ENCODE measurements around the gene KCNQ1.

KCNQ1 gene

DNA sequence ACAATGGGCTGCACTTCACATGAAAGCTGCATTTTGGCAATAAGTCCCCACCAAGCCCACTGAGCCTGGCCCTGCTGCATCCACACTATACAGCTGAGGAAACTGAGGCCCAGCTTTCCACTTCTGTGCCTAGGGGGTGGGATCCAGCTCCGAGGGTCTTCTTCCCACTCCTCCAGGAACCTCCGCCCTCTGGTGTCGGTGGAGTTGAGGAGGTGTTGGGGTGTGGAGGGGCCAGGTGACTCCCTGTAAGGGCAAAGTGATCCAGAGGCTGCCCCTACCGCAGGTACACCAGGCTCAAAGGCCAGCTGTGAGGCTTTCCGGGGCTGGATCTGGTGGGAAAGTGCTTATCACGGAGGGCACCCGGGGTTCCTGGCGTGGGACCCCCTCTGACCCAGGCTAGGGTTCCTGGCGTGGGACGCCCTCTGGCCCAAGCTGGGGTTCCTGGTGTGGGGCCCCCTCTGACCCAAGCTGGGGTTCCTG, 125.0 kb downstream of the KCNQ1 start:
- DNase-seq (ENCODE audit: low read depth): no peak

DNA sequence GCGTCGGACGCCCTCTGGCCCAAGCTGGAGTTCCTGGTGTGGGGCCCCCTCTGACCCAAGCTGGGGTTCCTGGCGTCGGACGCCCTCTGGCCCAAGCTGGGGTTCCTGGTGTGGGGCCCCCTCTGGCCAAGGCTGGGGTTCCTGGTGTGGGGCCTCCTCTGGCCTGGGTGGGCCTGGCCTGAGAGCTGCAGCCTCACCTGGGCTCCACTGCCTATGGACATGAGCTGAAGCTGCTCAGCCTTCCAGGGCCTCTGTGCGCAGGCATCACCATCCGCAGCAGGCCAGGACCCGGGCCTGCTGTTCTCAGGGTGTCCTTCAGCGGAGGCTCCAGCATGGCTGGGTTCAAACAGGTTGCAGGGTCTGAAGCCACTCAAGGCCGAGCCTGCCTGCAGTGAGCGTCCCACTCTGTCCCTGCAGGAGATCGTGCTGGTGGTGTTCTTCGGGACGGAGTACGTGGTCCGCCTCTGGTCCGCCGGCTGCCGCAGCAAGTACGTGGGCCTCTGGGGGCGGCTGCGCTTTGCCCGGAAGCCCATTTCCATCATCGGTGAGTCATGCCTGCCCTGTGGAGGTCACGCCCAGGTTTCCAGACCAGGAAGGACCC, 125.5 kb downstream of the KCNQ1 start:
- no peak for DNase-seq (ENCODE audit: low read depth)

DNA sequence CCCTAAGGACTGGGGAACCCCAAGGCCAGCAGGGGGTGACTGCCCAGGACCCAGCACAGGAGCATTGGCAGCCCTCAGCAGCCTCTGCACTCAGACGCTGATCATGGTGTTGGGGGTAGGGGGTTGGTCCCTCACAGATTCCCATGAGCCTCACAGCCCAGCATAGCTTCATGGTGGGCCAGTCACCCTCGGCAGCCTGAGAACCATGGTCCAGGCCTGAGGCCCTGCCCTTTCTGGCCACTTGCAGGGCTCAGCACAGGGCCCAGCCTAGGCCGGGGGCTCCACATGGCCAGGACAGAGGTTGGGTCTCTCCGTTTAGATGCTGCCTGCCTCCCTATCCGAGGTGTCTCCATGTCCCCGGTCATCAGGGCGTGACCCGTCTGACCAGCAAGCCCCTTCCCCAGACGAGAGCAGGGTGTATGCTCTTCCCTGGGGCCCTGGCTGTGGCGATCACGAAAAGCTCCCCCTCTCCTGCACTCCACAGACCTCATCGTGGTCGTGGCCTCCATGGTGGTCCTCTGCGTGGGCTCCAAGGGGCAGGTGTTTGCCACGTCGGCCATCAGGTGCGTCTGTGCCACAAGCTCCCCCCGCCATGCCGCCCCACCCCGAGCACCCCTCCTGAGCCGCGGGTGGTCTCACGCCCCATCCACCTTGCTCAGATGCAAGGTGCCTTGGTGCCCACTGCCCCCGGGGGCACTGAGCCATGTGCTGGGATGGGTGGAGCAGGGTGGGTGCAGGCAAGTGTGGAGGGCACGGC, 126.2 kb downstream of the KCNQ1 start:
- DNase-seq (ENCODE audit: low read depth): no peak

DNA sequence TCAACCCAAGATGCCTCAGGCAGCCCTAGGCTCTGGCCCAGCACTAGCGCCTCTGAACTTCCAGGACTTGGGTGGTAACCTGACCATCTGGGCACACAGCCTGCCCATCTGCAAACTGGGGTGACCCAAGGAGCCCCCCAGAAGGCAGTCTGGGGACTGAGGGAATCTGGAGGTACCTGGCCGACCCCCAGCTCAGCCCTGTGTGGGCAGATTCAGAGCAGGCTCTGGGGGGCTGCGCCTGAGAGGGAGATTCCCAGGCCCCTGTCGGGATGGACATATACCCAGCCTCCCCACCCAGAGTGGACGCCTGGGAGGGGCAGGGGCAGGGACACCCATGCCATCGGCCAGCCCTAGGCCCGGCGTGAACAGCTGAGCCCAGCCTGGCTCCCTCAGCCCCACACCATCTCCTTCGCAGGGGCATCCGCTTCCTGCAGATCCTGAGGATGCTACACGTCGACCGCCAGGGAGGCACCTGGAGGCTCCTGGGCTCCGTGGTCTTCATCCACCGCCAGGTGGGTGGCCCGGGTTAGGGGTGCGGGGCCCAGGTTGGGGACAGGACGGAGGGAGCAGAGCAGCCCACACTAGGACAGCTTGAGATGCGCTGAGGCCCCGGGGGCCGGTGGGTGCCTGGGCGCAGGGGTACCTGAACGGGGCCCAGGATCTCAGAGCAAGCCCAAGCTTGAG, 126.9 kb downstream of the KCNQ1 start:
- DNase-seq (ENCODE audit: low read depth): no peak

DNA sequence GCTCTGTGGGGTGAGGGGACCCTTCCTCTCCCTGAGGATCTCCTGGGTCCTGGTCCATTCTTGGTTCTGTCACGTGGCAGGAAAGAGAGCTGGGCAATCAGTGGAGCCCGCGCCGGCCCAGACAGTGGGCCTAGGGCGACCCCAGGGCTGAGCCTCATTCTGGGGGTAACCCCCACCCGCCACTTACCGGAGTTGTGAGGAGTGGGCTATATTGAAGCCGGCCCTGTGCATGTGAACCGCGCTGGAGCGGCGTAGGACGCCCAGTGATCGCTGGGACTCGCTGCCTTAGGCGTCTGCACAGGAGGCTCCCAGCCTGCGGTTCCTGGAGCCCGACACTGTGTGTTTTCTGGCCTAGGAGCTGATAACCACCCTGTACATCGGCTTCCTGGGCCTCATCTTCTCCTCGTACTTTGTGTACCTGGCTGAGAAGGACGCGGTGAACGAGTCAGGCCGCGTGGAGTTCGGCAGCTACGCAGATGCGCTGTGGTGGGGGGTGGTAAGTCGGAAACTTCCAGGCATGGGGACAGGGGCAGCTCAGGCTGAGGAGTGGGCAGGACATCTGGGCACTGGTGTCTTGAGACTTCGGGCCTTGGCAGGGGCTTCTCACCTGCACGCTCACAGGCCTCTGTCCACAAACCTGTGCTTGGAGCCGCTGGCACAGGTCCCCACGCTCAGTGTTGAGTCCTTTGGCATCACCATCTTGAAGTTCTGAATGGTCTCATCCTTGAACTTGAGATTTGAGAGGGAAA, 127.9 kb downstream of the KCNQ1 start:
- no peak for DNase-seq (ENCODE audit: low read depth)

DNA sequence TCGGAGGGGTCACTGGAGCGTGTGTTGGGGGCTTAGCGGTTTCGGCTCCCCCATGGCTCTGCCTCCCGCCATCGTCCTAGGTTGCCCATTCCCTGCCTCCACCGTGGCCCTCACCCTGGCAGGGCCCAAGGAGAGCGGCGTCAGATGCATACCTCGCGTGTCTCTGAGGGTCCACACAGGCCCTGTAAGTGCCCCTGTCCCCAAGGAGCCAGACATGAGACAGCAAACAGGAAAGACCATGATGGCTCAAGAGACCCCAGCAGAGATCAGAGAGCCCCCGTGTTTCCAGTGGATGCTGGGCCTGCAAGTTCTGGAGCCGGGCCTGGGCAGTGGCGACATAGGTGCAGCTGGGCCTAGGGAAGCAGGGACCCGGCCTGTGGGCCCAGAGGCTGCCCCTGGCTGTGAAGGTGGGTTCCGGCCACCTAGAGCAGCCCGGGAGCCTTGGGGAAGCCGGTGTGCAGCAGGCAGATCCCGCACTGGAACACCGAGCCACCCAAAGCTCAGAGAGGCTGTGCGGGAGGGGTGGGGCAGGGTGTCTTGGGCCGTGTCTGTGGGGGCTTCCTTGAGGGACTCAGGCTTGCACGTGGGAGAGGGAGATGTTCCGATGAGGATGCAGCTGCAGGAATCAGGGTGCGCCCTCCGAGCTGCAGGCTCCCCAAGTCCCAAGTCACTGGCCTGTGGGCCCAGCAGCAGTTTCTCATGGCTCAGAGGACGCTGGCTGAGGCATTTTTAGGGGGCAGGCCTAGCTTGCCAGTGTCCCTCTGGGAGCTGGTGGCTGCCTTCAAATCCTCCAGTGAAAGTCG, 128.6 kb downstream of the KCNQ1 start:
- DNase-seq (ENCODE audit: low read depth): no peak

DNA sequence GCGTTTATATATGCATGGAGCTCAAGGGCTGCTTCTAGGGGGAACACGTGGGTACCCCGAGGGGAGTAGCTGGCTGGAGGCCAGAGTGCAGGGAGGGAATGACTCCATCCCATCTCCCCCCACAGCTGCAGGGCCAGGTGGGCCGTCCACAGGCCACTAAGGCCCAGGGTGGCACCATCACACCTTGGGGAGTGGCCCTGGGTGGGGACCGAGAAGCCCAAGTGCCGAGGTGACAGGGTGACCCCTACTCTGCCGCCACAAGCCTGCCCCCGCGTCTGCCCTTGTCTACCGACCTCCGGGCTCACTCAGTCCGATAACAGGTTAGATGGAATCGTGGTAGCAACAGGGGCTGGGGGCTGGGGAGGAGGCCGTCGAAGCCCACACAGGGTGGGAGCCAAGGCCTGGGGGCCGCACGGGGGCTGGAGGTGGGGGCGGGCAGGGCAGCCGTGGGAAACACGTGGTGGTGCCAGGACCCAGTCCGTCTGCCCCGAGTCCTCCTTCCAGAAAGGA, 129.3 kb downstream of the KCNQ1 start:
- no peak for DNase-seq (ENCODE audit: low read depth)

DNA sequence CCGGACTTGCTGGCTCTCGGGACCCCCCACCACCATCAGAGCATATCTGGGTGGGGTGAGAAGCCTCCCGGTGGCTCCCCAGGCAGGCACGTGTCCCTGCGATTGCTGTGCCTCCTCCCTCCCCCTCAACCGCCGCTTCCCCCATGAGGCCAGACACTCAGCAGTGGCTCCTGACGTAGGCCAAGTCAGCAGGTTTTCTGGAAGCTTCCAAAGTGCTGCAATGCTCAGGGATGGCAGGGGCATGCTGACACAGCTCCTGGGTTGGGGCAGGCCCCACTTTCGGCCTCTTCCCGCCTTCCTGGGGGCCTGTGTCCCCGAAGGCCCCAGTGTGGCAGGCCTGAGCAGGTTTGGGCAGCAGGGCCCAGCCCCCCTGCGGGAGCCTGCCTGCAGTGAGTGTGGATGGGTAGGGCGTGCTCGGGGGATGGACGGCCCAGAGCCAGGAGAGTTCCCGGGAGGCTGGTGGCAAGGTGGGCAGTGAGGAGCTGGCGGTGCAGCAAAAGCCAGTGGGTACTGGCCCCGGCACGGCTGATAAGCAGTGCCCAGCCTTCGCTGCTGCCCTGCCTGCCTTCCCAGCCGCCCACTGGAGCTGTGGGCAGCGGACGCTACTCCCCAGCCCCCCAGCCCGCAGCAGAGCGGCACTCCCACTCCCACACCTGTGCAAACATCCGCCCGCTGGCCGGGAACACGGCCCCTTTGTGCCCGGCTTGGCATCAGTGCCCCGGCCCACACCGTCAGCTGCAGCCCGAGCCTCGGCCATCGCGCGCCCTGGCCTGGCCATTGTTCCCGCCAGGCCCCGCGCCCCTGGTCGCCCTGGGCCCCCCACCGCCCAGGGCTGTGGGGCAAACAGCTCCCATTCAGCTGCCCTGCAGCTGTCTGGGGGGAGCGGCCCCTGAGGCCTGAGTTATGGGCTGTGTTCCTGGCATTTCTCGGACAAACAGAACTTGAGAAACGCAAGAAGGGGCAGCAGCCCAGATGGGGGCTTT, 130.0 kb downstream of the KCNQ1 start:
- no peak for DNase-seq (ENCODE audit: low read depth)

DNA sequence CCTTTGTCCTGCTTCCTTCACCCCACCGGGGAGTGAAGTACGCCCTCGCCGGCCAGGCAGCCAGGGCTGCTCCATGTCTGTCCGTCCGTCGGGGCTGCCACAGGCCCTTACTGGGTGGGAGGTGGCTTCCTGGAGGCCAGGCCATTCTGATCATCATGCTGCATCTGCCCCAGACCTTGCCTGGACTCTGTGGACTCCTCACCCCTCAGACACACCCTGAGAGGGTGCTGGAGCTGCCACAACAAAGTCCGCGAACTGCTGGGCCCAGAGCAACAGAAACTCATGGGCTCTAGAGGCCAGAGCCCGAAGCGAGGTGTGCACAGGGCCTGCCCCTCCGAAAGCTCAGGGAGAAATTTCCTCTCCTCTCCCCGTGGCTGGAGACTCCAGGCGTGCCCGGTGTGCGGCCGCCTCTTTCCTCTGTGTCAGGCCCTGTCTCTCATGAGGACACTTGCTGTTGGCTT, 130.8 kb downstream of the KCNQ1 start:
- no peak for DNase-seq (ENCODE audit: low read depth)

DNA sequence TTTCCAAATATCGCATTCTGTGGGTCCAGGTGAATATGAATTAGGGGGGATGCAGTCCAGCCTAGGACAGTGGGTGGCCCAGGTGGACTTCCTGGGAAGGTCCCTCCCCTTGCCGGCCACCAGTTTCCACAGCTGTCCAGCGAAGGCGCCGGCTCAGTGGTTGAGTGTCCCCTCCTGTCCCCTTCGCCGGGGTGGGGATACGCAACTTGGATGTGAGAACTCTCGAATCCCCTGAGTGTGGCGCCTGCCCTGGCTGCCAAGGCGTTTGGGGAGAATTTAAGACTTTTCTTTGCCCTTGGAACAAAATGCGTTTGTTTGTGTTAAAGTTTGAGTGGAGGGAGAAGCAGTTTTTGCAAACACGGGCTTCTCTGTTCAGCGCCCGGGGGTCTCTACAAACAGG, 131.3 kb downstream of the KCNQ1 start:
- DNase-seq (ENCODE audit: low read depth): no peak

DNA sequence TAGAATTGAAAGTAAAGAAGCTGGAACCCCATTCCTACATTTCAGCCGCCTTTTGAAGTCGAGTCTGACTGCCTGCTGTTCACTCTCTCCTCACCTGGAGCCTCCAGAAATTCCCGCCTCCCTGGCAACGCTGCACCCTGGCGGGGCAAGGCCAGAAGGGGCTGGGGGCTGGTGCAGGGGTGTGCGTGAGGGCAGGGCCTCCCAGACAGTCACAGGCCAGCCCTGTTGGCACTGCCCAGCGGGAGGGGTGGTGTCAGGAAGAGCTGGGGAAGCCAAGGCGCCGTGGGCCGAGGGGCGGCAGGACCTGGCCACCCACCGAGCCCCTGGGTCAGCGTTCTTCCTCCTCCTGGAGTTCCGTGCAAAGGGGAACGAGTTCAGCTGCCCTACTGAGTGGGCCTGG, 131.7 kb downstream of the KCNQ1 start:
- DNase-seq (ENCODE audit: low read depth): no peak

DNA sequence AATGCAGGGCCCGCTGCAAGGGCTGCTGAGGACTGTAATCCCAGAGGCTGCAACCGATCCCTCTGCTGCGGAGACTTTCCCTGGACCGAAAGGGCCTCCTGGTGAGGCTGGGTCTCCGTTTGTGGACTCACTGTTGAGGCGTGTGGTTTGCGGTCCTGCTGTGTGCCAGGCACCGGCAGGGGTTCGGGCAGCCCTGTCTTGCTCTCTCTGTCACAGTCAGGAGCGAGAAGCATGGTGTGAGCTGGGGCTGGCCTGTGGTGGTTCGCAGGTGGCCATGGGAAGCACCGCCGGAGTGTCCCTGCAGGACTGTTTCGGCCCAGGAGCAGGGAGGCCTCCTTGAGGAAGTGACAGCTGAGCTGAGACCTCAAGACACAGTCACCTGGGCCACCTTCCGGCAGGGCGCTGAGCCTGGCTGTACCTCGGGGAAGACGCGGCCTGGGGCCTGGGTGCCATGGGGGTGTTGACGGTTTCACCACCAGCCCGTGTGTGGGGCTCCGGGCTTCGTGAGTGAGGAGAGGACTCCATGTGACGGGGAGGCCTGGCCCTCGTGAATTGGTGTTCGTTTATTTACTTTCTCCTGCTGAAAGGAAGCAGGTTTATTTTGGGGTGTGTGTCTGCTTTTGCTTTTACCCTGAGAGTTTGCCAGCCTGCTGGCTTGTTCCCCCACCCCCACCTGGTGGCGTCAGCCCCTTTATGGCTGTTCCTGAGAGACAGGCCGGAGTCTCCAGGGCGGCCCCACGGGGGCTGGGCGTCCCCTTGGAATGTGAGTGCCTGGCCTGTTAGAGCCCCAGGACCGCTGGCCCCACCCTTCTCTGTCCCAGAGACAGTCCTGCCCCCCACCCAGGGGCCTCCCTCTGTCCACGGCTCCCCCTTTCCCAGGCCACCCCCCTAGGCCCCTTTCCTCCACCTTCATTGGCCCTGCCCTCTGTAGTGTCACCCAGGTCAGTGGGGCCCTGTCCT, 132.5 kb downstream of the KCNQ1 start:
- no peak for DNase-seq (ENCODE audit: low read depth)

DNA sequence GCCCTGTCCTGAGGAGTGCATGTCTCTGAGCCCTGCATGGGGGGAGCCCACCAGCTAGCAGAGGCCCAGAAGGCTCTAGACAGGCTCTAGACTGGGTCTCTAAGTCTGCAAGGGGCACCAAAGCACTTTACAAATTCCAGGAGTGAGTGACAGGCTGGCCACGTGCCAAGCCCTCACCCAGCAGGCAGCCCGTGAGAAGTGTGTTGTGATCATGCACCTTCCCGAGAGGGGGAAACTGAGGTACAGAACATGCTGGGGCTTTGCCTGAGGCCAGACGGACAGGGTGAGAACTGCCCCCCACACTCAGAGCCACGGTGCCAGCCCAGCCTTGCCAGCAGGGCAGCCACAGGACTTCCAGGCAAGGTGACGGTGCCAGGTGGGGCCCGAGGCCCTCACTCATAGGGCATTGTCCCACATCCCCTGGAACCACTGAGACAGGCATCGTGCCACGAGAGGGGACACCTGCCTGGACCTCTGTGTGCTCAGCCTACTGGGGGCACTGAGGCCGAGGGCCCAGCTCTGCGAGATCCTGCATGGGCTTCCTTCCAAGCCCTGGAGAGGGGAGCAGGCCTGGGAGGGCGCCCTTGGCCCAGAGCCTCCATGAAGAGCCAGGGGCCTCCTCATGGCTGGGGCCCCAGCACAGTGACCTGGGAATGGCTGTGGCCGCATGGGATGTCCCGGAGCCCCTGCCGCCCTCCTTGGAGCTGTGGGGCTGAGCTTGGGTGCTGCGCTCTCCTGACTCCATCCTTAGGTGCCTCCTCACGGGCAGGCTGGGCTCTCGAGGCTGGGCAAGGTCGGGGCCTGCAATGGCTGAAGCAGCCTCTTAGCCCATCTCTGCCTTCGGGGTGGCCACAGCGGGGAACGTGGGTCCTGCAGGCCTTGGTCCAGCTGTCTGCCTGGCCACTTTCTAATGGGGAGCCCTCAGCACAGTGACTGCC, 133.5 kb downstream of the KCNQ1 start:
- no peak for DNase-seq (ENCODE audit: low read depth)

DNA sequence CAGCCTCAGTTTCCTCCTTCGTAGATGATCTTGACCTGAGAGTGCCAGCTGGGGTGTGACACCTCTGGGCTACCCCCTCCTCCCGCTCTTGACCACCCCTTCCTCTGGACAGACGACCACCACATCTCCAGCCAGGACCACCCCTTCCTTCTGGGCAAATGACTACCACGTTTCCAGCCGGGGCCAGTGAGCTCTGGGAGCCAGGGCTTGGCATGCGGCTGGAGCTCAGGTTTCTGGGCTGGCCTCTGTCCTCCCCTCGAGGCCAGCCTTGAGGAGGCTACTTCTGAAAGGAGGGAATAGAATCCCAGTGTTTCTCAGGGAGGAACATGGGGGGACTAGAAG, 134.1 kb downstream of the KCNQ1 start:
- DNase-seq (ENCODE audit: low read depth): no peak

DNA sequence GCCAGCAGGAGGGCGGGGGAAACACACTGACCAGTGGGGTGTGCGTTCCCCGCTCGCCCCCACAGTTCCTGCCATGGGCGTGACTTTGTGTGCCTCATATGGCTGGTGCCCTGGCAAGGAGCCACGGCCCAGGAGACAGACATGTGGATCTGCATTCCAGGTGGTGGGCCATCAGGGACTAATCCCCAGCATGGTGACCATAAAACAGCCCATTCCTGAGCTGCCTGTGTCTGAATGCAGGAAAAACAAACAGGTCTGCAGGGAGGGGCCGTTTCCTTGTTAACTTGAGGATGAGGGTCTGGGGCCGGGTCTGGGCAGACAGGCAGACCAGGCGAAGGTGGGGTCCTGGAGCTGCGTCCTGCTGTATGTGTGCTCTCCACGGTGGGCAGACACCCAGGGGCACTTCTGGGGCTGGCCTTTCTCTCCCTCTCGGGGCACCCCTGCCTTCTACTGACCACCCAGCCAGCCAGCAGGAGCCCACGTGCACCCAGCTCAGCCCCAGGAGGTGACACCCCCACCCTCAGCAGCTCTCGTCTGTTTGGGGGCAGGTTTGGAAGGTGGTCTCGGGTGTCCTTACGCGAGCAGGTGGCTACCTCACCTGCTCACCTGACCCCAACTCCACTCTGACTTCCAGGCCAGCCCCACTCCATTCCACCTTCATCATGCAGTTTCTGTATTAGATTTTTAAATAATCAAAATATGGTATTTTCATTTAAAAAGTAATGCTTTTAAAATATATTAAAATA, 134.7 kb downstream of the KCNQ1 start:
- DNase-seq (ENCODE audit: low read depth): no peak

DNA sequence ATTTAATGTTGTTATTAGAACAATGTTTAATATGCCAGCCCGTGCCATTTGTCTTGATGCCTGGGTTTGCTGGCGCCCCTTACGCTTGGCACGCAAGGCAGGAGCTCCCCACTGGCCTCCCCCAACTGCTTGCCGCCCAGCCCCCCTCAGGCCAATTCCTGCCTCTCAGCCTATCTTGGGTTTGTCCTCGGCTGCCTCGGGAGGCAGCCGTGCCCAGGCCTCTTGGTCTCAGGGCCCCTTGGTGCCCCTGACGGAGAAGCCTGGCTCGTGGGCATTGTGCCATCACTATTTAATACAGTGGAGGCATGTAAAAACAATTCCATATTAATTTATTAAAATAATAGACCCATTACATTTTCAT, 135.2 kb downstream of the KCNQ1 start:
- DNase-seq (ENCODE audit: low read depth): no peak

DNA sequence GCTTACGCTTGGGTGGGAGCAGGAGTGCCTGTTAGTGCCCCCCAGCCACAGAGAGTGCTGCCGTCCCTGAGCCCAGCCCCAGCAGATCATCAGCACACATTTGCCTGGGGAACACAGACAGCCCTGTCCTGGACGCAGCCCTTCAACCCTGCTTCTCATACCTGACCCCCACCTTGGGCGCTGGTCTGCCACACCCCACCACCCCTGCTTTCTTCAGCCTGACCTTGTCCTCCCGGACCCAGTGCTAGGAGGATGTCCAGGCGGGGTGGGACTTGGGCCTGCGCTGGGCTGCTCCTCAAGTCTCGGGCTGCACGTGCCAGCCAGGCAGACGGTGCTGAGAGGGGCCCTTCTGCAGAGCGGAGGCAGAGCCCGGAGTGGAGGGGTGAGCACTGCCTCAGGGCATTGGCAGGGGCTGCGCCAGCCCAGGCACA, 135.8 kb downstream of the KCNQ1 start:
- DNase-seq (ENCODE audit: low read depth): no peak

All from HS-5 (cell line).